Testis (tissue), 2 donors: ENCODE data around the gene ACOT12.
"Not testable (repeated sequence)": the region's sequence is repeated elsewhere in the genome, so short reads cannot be mapped to it uniquely, and the experiment has no call there.

Source experiments
- CTCF ChIP-seq, 3 experiments: fragments of 450-650 bp in 2 of 3; fragments of 200-600 bp in 1 of 3; sonication (generic) in 1 of 3; IDR thresholded peaks; one replicate each; pipeline ENCODE4 v1.5.1; 2016 to 2019; ENCODE audit warnings: antibody characterized with exemption in 3 of 3, mild to moderate bottlenecking in 2 of 3, moderate library complexity in 1 of 3
- POLR2A ChIP-seq: fragments of 450-650 bp; IDR thresholded peaks from one replicate; pipeline ENCODE4 v1.6.1; 2017; ENCODE audit warnings: antibody characterized with exemption, mild to moderate bottlenecking, moderate library complexity

- TF ChIP-seq CTCF (IDR thresholded peaks at IDR 0.05); POLR2A: not testable (repeated sequence)
These were observed 13.9 kb upstream of the ACOT12 start for GRCh38 chr5:81407811-81408210.
